Measurements from ENCODE around the gene RAG1. TPM values are rescaled to one million over a fixed set of nuclear protein-coding genes. Genes with fewer than 3 reads are reported as not detected.

RAG1 gene
- total and polyA plus RNA-seq, 9 of the 15 experiments (the other 6 are each of a cell fraction or from before 2014, with no cell fraction given): 0.49 to 2.5 (median 1.7) TPM

DNA sequence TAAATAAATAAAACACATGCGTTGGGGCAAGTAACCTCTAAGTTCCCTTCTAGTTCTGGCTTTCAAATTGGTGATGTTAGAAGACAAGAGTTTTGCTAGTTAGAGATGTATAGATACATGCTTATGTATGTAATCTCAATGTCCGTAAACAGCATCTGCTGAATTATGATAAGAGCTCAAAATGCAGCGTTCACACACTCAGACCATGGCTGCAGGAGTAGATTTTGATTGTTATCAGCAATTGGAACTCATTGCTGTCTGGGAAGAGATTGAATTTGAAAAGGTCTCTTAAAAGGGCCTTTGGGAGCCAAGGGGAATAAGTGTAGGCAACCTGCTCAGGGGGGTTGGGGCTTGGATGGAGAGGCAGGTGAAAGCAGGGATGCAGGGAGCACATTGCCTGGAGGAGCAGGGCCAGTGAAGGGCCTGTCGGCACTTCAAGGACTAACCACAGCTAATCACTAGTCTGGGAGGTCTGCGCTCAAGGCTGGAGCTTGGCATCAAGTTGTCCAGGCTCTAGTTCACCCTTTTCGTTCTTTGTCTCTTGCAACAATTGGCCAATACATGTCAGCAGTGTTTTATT lies 2.7 kb upstream of the RAG1 start (continued):
- TF ChIP-seq, protein P1, sequence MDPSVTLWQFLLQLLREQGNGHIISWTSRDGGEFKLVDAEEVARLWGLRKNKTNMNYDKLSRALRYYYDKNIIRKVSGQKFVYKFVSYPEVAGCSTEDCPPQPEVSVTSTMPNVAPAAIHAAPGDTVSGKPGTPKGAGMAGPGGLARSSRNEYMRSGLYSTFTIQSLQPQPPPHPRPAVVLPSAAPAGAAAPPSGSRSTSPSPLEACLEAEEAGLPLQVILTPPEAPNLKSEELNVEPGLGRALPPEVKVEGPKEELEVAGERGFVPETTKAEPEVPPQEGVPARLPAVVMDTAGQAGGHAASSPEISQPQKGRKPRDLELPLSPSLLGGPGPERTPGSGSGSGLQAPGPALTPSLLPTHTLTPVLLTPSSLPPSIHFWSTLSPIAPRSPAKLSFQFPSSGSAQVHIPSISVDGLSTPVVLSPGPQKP (CRISPR knock-in tag; IDR thresholded peaks at IDR 0.05): no peak
- 0 out of 2 replicates have a peak, but pooled peaks have one; percentile 21 for TF ChIP-seq PML (IDR thresholded peaks at IDR 0.05; ENCODE audit: low read length)
- peak; percentile 77 for TF ChIP-seq ARID1B (IDR thresholded peaks at IDR 0.05)
- peak; percentile 33; the same call in 1 of the 2 replicates for TF ChIP-seq CXXC5 (CRISPR knock-in tag; IDR thresholded peaks at IDR 0.05)
- TF ChIP-seq, protein P2, sequence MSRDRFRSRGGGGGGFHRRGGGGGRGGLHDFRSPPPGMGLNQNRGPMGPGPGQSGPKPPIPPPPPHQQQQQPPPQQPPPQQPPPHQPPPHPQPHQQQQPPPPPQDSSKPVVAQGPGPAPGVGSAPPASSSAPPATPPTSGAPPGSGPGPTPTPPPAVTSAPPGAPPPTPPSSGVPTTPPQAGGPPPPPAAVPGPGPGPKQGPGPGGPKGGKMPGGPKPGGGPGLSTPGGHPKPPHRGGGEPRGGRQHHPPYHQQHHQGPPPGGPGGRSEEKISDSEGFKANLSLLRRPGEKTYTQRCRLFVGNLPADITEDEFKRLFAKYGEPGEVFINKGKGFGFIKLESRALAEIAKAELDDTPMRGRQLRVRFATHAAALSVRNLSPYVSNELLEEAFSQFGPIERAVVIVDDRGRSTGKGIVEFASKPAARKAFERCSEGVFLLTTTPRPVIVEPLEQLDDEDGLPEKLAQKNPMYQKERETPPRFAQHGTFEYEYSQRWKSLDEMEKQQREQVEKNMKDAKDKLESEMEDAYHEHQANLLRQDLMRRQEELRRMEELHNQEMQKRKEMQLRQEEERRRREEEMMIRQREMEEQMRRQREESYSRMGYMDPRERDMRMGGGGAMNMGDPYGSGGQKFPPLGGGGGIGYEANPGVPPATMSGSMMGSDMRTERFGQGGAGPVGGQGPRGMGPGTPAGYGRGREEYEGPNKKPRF (IDR thresholded peaks at IDR 0.05; ENCODE audit: low read depth, low read length): no peak
- no peak for TF ChIP-seq ZNF589 (CRISPR knock-in tag; IDR thresholded peaks at IDR 0.05; ENCODE audit: low read depth)
- TF ChIP-seq, protein P3, sequence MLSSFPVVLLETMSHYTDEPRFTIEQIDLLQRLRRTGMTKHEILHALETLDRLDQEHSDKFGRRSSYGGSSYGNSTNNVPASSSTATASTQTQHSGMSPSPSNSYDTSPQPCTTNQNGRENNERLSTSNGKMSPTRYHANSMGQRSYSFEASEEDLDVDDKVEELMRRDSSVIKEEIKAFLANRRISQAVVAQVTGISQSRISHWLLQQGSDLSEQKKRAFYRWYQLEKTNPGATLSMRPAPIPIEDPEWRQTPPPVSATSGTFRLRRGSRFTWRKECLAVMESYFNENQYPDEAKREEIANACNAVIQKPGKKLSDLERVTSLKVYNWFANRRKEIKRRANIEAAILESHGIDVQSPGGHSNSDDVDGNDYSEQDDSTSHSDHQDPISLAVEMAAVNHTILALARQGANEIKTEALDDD (IDR thresholded peaks at IDR 0.05): peak; percentile 18; the same call in 1 of the 2 replicates
- peak; percentile 71 for TF ChIP-seq CBFA2T3 (IDR thresholded peaks at IDR 0.05)
- peak; percentile 30; the same call in 1 of the 2 replicates for TF ChIP-seq MAFG (tag; conservative IDR thresholded peaks at IDR 0.05)
- 0 out of 2 replicates have a peak, but pooled peaks have one; percentile 22 for TF ChIP-seq DPF2 (IDR thresholded peaks at IDR 0.05)
- TF ChIP-seq STAT5A (IDR thresholded peaks at IDR 0.05; ENCODE audit: borderline replicate concordance, low read length): peak; percentile 23; the same call in 1 of the 2 replicates

Data from K562 (cell line).